ES-I3 (cell line): ENCODE measurements around the gene SLC2A6.

Source experiments
- H3K36me3 ChIP-seq: 2 replicates; pipeline ENCODE4 v1.6.1; 2013; ENCODE audit warnings: mild to moderate bottlenecking, low read length, control low read depth, moderate library complexity; ENCODE audit not compliant: insufficient read depth
- H3K4me1 ChIP-seq: 2 replicates; pipeline ENCODE4 v1.6.1; 2013; ENCODE audit warnings: mild to moderate bottlenecking, control low read depth, low read length; ENCODE audit not compliant: insufficient read depth
- H3K9ac ChIP-seq: 2 replicates; pipeline ENCODE4 v1.6.1; 2013; ENCODE audit warnings: low read depth, mild to moderate bottlenecking, low read length, moderate library complexity
- H3K9me3 ChIP-seq: 2 replicates; pipeline ENCODE4 v1.6.1; 2013; ENCODE audit warnings: mild to moderate bottlenecking, low read length, moderate library complexity; ENCODE audit not compliant: control insufficient read depth, insufficient read depth

Gene SLC2A6

DNA sequence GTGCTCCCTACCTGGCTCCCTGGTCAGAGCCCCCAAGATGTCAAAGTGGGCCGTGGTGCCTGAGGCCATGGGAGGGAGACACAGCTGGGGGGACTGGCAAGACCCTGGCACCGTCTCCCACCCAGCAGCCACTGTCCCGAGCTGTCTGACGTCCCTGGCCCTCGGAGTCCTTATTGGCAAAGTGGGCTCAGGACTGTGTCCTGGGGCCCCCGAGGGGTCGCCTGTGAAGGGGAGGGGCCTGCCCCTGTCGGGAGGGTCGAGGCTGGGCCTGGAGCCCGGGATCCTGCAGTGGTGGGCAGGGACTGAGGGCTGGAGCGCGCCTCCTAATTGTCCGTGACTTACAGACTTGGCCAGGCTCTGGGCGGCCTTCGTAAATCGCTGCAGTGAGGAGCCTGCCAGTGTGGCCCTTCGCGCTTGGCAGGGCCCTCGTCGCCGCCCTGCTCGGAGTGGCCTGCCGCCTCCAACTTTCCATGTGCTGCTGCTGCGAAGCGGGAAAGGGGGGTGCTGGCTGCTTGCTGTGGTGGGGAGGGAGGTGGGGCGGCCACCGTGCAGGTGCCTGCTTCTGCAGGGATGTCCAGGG, 32.1 kb upstream of the SLC2A6 start:
- H3K36me3 ChIP-seq, result no peaks in the 10 kb centered on the region
- no peaks in the 10 kb centered on the region for H3K9me3 ChIP-seq
- H3K4me1 ChIP-seq, result peaks cover 12% of the 10 kb centered on the region
- H3K9ac ChIP-seq, result no peak overlapping the region

DNA sequence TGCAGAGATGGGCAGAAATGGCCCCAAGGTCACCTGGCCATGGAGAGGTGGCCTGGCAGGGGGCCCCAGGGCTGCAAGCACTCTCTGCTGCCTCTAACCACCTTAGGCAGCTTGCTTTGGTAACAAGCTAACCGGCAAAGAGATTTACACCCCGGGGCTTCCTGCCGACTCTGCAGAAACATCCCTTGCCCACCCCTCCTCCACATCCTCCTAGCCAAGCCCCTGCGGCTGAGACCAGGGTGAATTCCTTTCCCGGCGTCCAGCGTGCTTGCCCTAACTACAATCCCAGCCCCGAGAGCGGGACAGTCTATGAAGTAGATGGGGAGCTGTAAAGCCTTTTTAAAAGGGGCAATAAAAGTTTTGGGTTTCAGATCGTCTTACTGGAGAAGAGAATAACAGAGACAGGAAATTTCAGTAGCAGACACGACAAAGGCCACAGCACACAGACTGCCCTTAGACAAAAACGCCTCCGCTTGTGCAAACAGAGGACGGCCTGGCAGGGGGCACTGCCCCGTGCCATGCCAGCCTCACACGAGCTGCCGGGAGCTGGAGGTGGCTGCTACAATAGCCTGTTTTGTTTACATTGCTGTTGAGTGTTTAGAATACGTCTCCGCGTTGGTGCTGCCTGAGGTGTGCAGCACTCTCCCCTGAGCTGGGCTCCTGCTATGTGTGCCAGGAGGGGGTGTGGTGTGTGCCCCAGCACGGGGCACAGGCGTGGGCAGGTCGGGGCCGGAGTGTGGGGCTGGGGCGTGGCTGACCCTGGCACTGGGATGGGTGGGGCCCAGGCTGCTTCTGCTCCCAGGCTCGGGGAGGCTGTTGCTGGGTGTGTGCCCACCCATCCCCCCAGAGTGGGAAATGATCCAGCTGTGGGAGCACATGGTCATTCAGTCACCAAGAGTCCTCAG, 30.5 kb upstream of the SLC2A6 start:
- H3K9ac ChIP-seq, result peak overlapping the region; percentile 21; the same call in 1 of the 2 replicates

DNA sequence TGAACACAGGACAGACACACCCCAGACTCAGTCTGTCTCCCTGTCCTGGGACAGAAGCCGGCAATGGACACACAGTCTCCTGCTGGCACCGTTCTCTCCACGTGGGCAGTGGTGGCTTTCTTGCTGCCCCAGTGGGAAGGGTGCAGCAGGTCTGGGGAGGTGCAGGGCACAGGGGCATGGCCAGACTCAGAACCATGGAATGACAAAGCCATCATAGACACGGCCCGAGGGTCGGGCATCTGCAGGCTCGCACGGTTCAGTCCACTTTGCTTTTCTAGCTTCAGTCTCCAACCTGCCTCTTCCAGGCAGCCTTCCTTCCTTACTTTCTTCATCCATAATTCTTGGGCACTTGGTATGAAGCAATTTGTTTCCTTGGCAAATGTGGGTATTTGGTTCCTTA, 29.1 kb upstream of the SLC2A6 start:
- H3K4me1 ChIP-seq, result peaks cover 12% of the 10 kb centered on the region
- H3K9ac ChIP-seq, result no peak overlapping the region
- H3K36me3 ChIP-seq, result no peaks in the 10 kb centered on the region
- H3K9me3 ChIP-seq, result no peaks in the 10 kb centered on the region

More for the DNA sequence above, 30.5 kb upstream of the SLC2A6 start:
- peaks cover 12% of the 10 kb centered on the region for H3K4me1 ChIP-seq
- no peaks in the 10 kb centered on the region for H3K9me3 ChIP-seq
- no peaks in the 10 kb centered on the region for H3K36me3 ChIP-seq

DNA sequence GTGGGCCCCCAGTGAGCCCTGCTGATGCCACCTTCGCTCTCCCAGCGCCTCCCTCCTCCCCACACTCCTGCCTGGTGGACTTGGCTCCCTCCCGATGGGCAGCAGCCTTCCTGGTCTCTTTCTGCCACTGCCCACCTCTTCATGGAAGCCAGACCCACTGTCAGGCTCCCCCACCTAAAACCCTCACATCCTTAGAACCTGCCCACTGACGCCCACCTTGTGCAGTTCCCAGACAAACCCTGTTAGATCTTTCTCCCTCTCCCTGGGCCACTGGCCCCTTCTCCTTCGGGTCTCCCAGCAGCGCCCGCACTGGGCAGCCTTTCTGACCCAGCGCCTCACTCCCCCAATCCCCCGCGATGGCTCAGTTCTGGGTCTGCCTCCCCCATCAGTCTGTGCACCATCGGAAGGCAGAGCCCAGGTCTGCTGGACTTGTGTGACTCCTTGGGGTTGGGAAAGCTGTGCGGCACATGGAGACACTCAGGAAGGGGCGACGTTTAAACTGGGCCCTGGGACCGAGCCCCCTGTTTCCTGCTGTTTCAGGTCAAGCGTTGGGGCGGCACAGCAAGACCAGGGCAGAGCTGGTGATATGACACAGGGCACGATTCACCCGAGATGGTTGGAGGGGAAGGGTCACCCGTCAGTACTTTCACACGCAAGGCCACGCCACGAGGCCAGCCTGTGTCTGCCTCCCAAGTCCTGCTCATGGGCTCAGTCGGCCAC, 28.5 kb upstream of the SLC2A6 start:
- H3K4me1 ChIP-seq, result peaks cover 12% of the 10 kb centered on the region
- no peak overlapping the region for H3K9ac ChIP-seq
- no peaks in the 10 kb centered on the region for H3K9me3 ChIP-seq
- H3K36me3 ChIP-seq, result no peaks in the 10 kb centered on the region

DNA sequence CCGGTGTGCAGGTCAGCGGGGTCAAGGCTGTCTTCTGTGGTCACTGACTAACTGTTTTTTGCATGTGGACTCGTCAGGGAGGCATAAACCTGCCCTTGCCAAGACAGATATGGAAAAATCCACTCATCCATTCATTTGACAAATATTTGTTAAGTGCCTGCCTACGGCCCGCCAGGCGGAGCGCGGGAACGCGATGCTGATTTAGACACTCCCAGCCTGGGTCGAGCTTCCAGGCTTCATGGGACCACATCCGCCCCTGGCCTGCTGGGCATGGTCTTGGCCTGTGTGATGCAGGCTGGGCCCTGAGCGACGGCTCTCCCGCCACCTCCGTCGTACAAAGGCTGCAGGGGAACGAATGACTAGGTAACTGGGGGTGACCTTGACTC, 27.7 kb upstream of the SLC2A6 start:
- H3K4me1 ChIP-seq, result peaks cover 12% of the 10 kb centered on the region
- peaks cover 6% of the 10 kb centered on the region for H3K9me3 ChIP-seq
- H3K9ac ChIP-seq, result no peak overlapping the region
- H3K36me3 ChIP-seq, result no peaks in the 10 kb centered on the region

DNA sequence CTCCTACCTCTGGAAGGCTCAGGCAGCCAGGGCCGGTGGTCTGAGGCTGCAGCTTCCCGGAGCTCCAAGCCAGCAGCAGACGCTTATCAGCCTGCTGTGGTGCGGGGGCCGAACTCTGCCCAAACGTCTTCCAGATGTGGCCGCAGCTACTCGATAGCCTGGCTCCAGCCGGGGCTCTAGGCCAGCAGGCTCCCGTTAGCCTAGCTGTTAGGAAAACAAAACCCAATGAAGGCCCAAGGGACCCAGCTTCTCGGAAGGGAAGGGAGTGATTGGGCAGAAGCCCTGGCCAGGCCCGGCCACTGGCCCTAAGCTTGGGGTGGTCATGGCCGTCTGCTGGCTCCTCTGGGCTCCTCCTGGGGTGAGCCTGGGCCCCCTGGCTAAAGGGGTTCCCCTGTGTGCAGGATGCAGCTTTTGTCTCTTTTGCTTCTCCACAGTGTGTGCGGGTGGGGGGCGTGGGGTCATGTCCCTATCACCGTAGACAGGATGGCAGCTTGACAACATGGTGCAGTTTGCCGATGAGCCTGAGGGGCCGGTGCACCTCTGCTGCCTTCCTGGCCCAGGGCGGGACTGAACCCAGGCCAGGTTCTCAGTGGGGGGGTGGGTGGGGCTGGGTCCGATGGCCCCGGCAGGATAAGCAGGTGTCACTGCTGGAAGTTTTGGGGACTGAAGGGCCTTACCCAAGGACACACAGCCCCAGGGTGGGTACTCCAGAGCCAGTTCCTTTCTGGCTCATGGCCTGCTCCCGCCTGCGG, 27.2 kb upstream of the SLC2A6 start:
- H3K9ac ChIP-seq, result no peak overlapping the region
- H3K4me1 ChIP-seq, result peaks cover 12% of the 10 kb centered on the region
- H3K9me3 ChIP-seq, result peaks cover 6% of the 10 kb centered on the region
- no peaks in the 10 kb centered on the region for H3K36me3 ChIP-seq

DNA sequence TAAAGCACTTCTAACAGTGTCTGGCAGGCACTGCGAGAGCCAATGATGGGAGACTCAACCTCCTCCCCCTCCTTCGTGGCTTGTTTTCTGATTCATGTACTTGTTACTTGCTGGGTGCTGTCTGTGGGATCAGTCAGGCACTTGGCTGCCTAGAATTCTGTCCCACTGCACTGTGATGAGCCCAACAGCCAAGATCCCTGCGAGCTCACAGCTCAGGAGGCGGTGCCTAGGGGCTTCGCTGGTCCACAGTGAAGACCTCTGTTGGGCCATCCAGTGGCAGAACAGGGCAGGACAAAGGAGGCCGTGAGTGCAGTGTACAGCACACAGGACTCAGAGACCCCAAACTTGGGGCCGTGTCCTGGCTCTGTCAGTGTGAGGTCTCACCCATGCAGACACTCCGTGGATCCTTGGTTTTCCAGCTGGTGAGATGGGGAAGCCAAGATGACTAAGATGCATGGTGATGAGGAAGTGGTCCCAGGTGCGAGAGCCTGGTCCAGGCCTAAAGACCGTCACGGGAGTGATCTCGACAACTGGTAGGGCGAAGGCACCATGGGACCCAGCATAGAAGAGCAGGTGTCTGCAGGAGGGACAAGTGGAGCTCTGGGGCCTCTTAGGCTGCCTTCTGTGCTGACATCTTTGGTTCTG, 26.4 kb upstream of the SLC2A6 start:
- Histone ChIP-seq H3K4me1 (peaks cover 12% of the 10 kb centered on the region), H3K36me3 (no peaks in the 10 kb centered on the region), H3K9ac (no peak overlapping the region), H3K9me3 (peaks cover 6% of the 10 kb centered on the region)

DNA sequence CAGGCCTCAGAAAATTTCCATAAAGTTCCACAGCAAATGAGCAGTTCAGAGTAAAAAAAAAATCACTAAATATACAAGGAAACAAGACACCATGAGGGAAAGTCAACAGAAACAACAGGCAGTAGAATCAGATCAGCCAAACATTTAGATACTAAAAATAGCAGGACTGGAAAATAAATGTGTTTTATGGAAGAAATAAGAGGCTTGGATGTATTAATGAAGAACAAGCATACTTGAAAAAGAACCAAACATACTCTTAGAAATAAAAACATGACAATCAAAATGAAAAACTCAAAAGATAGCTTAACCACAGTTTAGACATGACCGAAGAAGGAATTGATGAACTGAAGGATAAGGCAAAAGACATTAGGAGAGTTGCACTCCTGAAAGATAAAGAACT, 23.2 kb upstream of the SLC2A6 start:
- H3K36me3 ChIP-seq, result no peaks in the 10 kb centered on the region
- H3K9ac ChIP-seq, result no peak overlapping the region
- H3K9me3 ChIP-seq, result peaks cover 6% of the 10 kb centered on the region
- no peaks in the 10 kb centered on the region for H3K4me1 ChIP-seq

DNA sequence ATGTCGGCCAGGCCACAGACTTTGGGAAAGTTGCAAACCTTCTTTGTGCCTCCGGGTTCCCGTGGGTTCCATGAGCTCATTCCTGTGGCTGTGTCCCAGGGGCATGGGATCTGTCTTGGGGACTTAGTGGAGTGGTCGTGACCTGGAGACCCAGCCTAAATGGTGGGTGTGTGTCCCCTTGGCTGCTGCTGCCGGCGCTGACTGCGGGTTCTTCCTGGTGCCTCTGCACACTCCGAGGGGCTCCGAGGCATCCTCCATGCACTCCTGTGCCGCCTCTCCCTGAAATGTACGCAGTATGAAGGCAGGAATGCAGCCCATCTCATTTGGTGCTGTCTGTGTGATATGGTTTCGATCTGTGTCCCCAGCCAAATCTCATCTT, 21.0 kb upstream of the SLC2A6 start:
- no peak overlapping the region for H3K9ac ChIP-seq
- no peaks in the 10 kb centered on the region for H3K36me3 ChIP-seq
- no peaks in the 10 kb centered on the region for H3K4me1 ChIP-seq
- H3K9me3 ChIP-seq, result peaks cover 6% of the 10 kb centered on the region

DNA sequence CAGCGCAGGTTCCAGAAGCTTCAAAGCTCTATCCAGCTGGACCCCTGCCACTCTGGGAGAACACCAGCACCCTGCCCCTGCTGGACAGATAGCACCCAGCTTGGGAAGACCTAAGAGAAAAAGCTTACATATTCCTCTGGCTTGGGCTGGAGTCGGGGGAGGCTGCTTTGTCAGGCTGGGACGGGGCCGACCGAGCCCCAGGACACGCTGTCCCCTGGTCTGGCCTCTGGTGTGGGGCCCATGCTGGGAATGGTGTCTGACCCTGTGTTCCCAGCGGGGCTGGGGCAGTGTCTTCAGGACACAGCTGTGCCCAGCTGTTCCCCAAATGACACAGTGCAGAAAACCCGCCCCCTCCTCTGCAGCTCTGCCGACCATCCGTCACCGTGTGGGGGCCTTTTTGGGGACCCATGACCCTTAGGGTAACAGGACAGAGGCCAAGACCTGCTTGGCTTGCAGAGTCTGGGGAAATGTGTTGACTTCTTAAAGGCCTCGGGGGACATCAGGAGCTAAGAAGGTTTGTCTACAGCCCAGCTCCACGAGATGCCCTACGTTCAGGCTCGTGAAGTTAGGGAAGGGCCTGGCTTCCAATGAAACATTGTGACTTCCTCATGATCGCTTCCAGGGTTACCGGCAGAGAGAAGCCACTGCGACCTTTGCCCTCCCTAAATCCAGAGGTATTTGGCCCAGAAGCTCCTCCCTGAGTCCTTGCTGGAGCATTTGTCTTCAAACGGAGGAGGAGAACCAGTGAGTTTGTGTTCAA, 20.4 kb upstream of the SLC2A6 start:
- Histone ChIP-seq H3K36me3 (no peaks in the 10 kb centered on the region), H3K4me1 (no peaks in the 10 kb centered on the region), H3K9ac (no peak overlapping the region), H3K9me3 (peaks cover 6% of the 10 kb centered on the region)

DNA sequence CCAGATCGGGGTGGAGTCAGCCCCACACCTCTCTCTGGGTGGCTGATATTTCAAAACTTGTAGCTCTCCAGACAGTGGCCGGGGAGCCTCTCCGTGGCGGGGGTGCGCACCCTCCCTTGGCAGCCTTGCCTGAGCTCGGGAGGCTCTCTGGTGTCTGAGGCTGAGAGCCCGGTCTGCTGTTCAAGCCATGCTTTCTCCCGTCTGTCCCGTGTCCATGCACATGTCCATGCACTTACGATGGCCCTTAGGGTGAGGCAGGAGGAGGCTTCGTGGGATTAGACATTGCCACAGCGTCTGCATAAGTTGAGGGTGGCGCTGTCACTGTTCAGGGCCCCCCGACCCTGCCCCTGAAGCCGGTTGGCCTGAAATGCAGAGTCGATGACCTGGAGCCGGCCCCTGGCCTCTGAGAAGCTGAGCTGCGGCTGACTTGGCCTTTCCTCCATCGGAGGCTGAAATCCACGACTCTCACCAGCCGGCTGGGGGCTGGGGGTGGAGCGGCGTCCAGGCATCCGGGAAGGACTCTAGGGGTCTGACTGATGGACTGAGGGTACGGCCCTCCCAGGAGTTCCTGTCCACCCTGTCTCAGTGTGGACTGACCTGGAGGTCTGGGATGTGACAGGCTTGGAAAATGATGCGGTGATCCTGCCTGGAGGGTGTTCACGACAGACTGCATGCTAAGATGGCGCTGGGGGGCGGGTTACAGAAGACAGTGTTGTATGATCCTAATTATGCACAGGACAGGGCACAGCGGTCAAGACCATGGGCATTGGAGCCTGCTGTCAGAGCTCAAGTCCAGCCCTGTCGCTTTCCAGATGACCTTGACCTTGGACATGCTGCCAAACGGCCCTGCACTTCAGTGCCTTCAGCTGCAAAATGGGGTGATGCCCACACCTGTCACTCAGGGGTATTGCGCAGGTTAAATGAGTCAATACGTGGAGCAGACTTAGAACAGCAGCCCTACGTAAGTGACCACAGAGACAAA, 18.3 kb upstream of the SLC2A6 start:
- H3K9me3 ChIP-seq, result peaks cover 4% of the 10 kb centered on the region
- no peaks in the 10 kb centered on the region for H3K4me1 ChIP-seq
- no peaks in the 10 kb centered on the region for H3K36me3 ChIP-seq
- H3K9ac ChIP-seq, result no peak overlapping the region

DNA sequence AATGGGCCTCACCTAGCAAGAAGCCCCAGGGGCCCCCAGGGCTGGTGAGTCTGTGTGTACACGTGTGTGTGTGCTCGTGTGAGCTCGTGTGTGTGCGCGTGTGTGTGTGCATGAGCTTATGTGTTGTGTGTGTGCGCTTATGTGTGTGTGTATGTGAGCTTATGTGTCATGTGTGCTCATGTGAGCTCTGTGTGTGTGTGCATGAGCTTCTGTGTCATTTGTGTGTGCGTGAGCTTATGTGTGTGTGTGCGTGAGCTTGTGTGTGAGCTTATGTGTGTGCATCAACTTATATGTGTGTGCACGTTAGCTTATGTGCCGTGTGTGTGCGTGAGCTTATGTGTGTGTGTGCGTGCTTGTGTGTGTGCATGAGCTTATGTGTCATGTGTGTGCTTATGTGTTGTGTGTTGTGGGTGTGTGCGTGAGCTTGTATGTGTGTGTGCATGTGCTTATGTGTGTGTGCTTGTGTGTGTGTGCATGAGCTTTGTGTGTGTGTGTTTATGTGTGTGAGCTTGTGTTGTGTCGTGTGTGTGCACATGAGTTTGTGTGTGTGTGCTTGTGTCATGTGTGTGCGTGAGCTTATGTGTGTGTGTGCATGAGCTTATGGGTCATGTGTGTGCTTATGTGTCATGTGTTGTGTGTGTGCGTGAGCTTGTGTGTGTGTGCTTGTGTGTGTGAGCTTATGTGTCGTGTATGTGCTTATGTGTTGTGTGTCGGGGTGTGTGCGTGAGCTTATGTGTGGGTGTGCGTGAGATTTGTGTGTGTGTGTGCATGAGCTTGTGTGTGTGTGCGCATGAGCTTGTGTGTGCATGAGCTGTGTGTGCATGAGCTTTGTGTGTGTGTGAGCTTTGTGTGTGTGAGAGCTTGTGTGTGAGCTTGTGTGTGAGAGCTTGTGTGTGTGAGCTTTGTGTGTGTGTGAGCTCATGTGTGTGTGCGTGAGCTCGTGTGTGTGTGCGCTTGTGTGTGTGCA, 16.7 kb upstream of the SLC2A6 start:
- Histone ChIP-seq H3K4me1 (no peaks in the 10 kb centered on the region), H3K9ac (no peak overlapping the region), H3K36me3 (no peaks in the 10 kb centered on the region), H3K9me3 (no peaks in the 10 kb centered on the region)
